GM19043 (cell line): Measurements from ENCODE around the gene COX19.

ENCODE experiments used
- ATAC-seq: cut with Tn5 transposase; IDR thresholded peaks from one replicate; pipeline ENCODE4 v1.9.1; 2021; ENCODE audit warnings: low read depth; ENCODE audit not compliant: unreplicated experiment

Gene COX19

GRCh38 chr7:918118-918425 is 57.3 kb downstream of the COX19 start:
- no peak for ATAC-seq

GRCh38 chr7:917255-918117 is 57.9 kb downstream of the COX19 start:
- ATAC-seq = no peak

GRCh38 chr7:916291-916941 is 58.9 kb downstream of the COX19 start:
- ATAC-seq = no peak
